Measurements from ENCODE around the gene WNT3.
"Not testable (repeated sequence)": the region's sequence is repeated elsewhere in the genome, so short reads cannot be mapped to it uniquely, and the experiment has no call there.

Gene WNT3

GRCh38 chr17:46812624-46813318 is 5.7 kb downstream of the WNT3 start:
- no peak for DNase-seq

- DNase-seq, result no peak
Measured at GRCh38 chr17:46811978-46812583, 6.4 kb downstream of the WNT3 start.

- DNase-seq, result no peak
Measured at GRCh38 chr17:46810837-46811236, 7.7 kb downstream of the WNT3 start.

- peak; percentile 87 for DNase-seq
Measured at GRCh38 chr17:46809110-46809571, 9.4 kb downstream of the WNT3 start.

GRCh38 chr17:46805771-46806170 is 12.7 kb downstream of the WNT3 start:
- no peak for DNase-seq

GRCh38 chr17:46803544-46803943 is 14.9 kb downstream of the WNT3 start:
- DNase-seq, result no peak

- no peak for DNase-seq
Measured at GRCh38 chr17:46802800-46803199, 15.7 kb downstream of the WNT3 start.

GRCh38 chr17:46800573-46800972 is 17.9 kb downstream of the WNT3 start:
- DNase-seq, result no peak

- no peak for DNase-seq
Measured at GRCh38 chr17:46796956-46797530, 21.4 kb downstream of the WNT3 start.

GRCh38 chr17:46796524-46796923 is 22.0 kb downstream of the WNT3 start:
- no peak for DNase-seq

- no peak for DNase-seq
Measured at GRCh38 chr17:46796084-46796483, 22.4 kb downstream of the WNT3 start.

GRCh38 chr17:46795379-46795952 is 23.0 kb downstream of the WNT3 start:
- no peak for DNase-seq

GRCh38 chr17:46794318-46794717 is 24.2 kb downstream of the WNT3 start:
- DNase-seq, result no peak

- DNase-seq, result no peak
Measured at GRCh38 chr17:46793541-46793940, 25.0 kb downstream of the WNT3 start.

GRCh38 chr17:46793023-46793422 is 25.5 kb downstream of the WNT3 start:
- DNase-seq, result not testable (repeated sequence)

GRCh38 chr17:46792071-46792470 is 26.4 kb downstream of the WNT3 start:
- DNase-seq, result no peak

GRCh38 chr17:46791531-46791930 is 27.0 kb downstream of the WNT3 start:
- no peak for DNase-seq

GRCh38 chr17:46790216-46790615 is 28.3 kb downstream of the WNT3 start:
- DNase-seq, result no peak

- DNase-seq, result no peak
Measured at GRCh38 chr17:46789610-46790009, 28.9 kb downstream of the WNT3 start.

- DNase-seq, result no peak
Measured at GRCh38 chr17:46788796-46789195, 29.7 kb downstream of the WNT3 start.

GRCh38 chr17:46788300-46788699 is 30.2 kb downstream of the WNT3 start:
- no peak for DNase-seq

- no peak for DNase-seq
Measured at GRCh38 chr17:46787478-46787877, 31.0 kb downstream of the WNT3 start.

GRCh38 chr17:46785696-46786095 is 32.8 kb downstream of the WNT3 start:
- DNase-seq, result no peak

GRCh38 chr17:46783031-46783593 is 35.4 kb downstream of the WNT3 start:
- no peak for DNase-seq
